EL (cell line): ENCODE results near the gene SLF2.

ENCODE experiments used
- DNase-seq: peaks from one replicate; pipeline ENCODE4 v3.0.0-alpha.2; 2016

SLF2 gene

GRCh38 chr10:100907175-100907574, 5.6 kb upstream of the SLF2 start:
- DNase-seq = peak; percentile 28

- no peak for DNase-seq
Observed at GRCh38 chr10:100907773-100908363, 4.9 kb upstream of the SLF2 start.

- DNase-seq = no peak
Observed at GRCh38 chr10:100908378-100908777, 4.4 kb upstream of the SLF2 start.

GRCh38 chr10:100909501-100910263, 3.1 kb upstream of the SLF2 start:
- no peak for DNase-seq

- DNase-seq = no peak
Observed at GRCh38 chr10:100911472-100911871, 1.3 kb upstream of the SLF2 start.

GRCh38 chr10:100912013-100912604, 654 bp upstream of the SLF2 start:
- DNase-seq = peak; percentile 17

- DNase-seq = no peak
Observed at GRCh38 chr10:100913470-100913865, 705 bp downstream of the SLF2 start.

- DNase-seq = no peak
Observed at GRCh38 chr10:100917071-100917470, 4.3 kb downstream of the SLF2 start.

GRCh38 chr10:100923580-100923979, 10.8 kb downstream of the SLF2 start:
- no peak for DNase-seq

GRCh38 chr10:100927266-100927665, 14.5 kb downstream of the SLF2 start:
- no peak for DNase-seq

GRCh38 chr10:100928039-100928438, 15.3 kb downstream of the SLF2 start:
- DNase-seq = no peak

- DNase-seq = no peak
Observed at GRCh38 chr10:100930368-100930767, 17.6 kb downstream of the SLF2 start.

GRCh38 chr10:100934084-100934659, 21.4 kb downstream of the SLF2 start:
- no peak for DNase-seq

- peak; percentile 58 for DNase-seq
Observed at GRCh38 chr10:100939763-100940344, 27.1 kb downstream of the SLF2 start.

GRCh38 chr10:100942229-100942628, 29.5 kb downstream of the SLF2 start:
- no peak for DNase-seq

- no peak for DNase-seq
Observed at GRCh38 chr10:100943508-100943907, 30.7 kb downstream of the SLF2 start.

- DNase-seq = no peak
Observed at GRCh38 chr10:100945754-100946153, 33.0 kb downstream of the SLF2 start.

GRCh38 chr10:100948916-100949315, 36.2 kb downstream of the SLF2 start:
- no peak for DNase-seq

GRCh38 chr10:100960251-100960650, 47.5 kb downstream of the SLF2 start:
- DNase-seq = no peak

GRCh38 chr10:100962351-100963080, 49.8 kb downstream of the SLF2 start:
- DNase-seq = no peak

GRCh38 chr10:100963826-100964225, 51.1 kb downstream of the SLF2 start:
- no peak for DNase-seq

- no peak for DNase-seq
Observed at GRCh38 chr10:100965820-100966219, 53.1 kb downstream of the SLF2 start.

- no peak for DNase-seq
Observed at GRCh38 chr10:100966887-100967286, 54.1 kb downstream of the SLF2 start.
